Activated effector memory CD4-positive, alpha-beta T cell treated with anti-CD3 and anti-CD28 coated beads, Interleukin-2, amount 50 U/mL, for 16 hours (primary cell): ENCODE measurements around the gene CTIF.

Source experiments
- DNase-seq: peaks from one replicate; pipeline ENCODE4 v3.0.0-alpha.2; 2020

CTIF gene

GRCh38 chr18:48533340-48534070 lies 5.3 kb upstream of the CTIF start:
- DNase-seq = no peak

GRCh38 chr18:48534364-48534763 lies 4.5 kb upstream of the CTIF start:
- DNase-seq = no peak

GRCh38 chr18:48535956-48536355 lies 2.9 kb upstream of the CTIF start:
- no peak for DNase-seq

- DNase-seq = no peak
Measured at GRCh38 chr18:48536516-48536915, 2.3 kb upstream of the CTIF start.

GRCh38 chr18:48539406-48540250 lies 797 bp downstream of the CTIF start:
- peak; percentile 70 for DNase-seq

- DNase-seq = peak; percentile 82
Measured at GRCh38 chr18:48540251-48541025, 1.6 kb downstream of the CTIF start.

GRCh38 chr18:48541026-48541746 lies 2.4 kb downstream of the CTIF start:
- peak; percentile 66 for DNase-seq

- DNase-seq = no peak
Measured at GRCh38 chr18:48541747-48542400, 3.0 kb downstream of the CTIF start.

GRCh38 chr18:48542513-48543181 lies 3.8 kb downstream of the CTIF start:
- no peak for DNase-seq

GRCh38 chr18:48543228-48543627 lies 4.4 kb downstream of the CTIF start:
- no peak for DNase-seq

GRCh38 chr18:48544116-48544515 lies 5.3 kb downstream of the CTIF start:
- no peak for DNase-seq

- DNase-seq = peak; percentile 37
Measured at GRCh38 chr18:48544661-48545415, 6.0 kb downstream of the CTIF start.

- DNase-seq = peak; percentile 33
Measured at GRCh38 chr18:48545757-48546321, 7.0 kb downstream of the CTIF start.

GRCh38 chr18:48546396-48546795 lies 7.6 kb downstream of the CTIF start:
- peak; percentile 1 for DNase-seq

GRCh38 chr18:48547531-48547981 lies 8.7 kb downstream of the CTIF start:
- DNase-seq = peak; percentile 6

- DNase-seq = peak; percentile 33
Measured at GRCh38 chr18:48548011-48548771, 9.4 kb downstream of the CTIF start.

GRCh38 chr18:48548921-48549320 lies 10.1 kb downstream of the CTIF start:
- DNase-seq = no peak

- peak; percentile 27 for DNase-seq
Measured at GRCh38 chr18:48550101-48550729, 11.4 kb downstream of the CTIF start.

GRCh38 chr18:48551100-48551499 lies 12.3 kb downstream of the CTIF start:
- peak; percentile 9 for DNase-seq
